Astrocyte of the hippocampus (primary cell): ENCODE results near the gene FYN.
"Not testable (repeated sequence)": the region's sequence is repeated elsewhere in the genome, so short reads cannot be mapped to it uniquely, and the experiment has no call there.

Source experiments
- DNase-seq: peaks from one replicate; pipeline ENCODE4 v3.0.0; 2011; ENCODE audit warnings: low read depth, low spot score

Gene FYN

DNA sequence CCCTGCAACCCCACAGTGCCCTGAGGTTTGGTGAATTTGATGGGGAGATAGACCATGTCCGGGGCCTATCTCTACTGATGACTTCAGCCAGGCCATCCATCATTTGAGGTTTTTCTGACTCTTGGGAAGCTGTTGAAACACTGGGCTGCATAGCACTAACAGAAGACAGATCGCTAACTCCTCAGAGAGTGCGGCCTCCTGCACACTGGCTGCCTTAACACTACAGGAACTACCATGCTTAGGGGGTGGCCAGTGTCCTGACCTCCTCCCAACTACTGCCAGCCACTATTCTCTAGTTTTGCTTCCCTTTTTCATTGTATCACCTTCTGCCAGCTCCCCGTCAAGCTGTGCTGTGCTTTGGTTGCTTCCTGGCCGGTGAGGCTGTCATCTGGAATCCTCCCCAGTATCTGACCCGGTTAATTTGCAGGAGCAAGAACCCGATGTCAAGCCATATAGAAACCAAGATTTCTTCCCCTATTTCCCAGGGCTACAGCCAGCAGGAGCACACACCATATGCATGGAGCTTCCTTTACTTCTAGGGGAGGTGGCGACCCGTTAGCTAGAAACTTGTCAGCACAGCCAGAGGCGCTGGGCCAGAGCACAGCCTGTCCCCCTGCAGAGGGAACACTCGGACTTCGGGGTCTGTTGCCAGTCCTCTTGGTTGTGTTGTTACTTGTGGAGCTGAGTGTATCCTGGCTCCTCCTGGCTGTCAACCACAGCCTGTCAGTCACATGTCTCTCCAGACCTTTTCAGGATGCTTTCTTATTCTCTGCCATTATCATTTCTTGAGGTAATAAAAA is 210.3 kb downstream of the FYN start:
- DNase-seq = peak; percentile 39

DNA sequence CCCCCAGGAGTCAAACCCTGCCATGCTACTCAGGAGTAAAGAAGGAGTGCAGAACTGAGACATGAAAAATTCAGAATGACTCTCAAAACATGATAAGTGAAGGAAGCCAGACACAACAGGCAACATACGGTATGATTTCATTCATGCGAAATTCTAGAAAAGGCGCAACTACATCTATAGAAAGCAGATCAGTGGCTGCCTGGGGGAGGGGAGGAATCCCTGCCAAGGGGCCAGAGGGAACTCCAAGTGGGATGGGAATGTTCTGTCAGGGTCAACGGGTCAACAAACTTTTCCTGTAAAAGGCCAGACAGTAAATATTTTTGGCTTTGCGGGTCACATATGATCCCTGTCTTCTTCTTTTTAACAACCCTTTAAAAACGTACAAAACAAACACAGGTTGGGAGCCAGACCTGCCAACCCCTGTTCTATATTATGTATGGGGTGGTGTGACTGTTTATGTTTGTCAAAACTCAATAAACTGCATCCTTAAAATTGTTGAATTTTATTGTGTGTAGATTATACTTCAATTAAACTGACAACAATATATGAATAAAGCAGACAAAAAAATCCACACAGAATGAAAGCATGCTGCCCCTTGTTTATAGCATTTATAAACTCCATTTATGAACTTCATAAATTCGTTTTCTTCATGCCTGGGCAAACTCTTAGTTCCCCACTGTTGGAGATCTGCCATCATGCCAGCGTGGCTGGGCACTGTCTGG is 211.0 kb downstream of the FYN start:
- no peak for DNase-seq

DNA sequence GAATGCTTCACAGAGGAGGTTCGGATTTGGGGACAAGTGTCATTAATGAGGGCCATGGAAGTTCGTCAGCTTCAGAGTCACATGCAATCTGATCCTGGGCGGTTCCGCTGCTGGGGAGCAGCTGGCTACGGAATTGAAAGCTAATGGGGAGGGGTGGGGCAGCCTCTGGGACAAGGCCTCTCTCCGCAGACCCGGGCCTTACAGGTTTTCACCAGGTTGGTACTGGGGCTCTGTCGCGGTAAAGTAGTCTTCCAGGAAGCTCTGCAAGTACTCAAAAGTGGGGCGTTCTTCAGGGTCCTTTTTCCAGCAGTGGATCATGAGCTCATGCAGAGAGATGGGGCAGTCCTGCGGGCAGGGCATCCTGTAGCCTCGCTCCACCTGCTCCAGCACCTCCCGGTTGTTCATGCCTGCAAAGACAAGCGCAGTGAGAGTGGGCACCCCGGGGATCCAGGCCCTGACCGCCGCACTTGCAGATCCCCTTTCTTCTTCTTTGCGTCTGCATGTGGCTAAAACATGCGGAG is 211.7 kb downstream of the FYN start:
- DNase-seq = no peak

DNA sequence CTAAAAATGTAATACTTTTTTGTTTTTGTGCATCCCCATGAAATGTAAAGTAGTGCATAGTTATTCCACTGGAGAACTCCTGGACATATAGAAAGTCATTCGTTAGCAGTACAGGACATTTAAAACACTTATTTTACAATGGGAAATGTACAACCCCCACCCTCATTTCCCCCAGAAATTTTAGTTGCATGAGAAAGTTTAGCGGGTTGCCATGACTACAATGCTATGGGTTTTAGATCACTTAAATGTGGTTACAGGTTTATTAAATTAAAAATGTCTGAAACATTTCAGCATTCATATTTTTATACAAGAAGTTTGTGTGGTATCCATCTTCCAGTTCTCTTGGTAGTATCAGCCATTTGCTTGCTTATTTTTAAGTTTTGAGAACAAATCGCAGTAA is 212.7 kb downstream of the FYN start:
- DNase-seq = no peak

DNA sequence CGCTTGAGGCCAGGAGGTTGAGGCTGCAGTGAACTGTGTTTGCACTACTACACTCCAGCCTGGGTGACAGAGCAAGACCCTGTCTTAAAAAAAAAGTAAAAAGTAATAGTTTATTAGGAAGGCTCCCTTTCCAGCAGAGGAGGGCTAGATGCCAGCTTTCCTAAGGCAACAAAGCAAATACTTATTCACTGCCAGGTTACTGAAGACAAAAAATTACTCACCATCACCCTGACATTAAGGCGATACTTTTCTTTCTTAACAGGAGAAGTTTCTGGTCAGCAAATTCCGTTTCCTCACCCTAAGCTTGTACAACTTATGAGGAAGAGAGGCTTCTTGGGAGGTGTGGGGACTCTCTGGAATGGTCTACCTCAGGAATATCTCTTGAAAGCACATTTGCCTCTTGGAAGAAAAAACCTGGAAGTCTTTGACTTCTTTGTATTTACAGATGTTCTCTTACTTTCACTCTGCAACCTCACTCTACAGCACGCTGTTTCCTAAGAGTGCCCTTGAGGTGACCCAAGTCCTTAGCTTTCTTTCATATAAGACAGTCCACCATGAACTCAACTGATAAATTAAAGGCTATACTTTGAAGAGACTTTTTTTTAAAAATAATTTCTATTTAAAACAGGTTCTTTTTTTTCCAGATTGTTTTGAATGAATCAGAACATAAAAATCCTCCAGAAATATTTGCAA is 214.6 kb downstream of the FYN start:
- peak; percentile 76 for DNase-seq

DNA sequence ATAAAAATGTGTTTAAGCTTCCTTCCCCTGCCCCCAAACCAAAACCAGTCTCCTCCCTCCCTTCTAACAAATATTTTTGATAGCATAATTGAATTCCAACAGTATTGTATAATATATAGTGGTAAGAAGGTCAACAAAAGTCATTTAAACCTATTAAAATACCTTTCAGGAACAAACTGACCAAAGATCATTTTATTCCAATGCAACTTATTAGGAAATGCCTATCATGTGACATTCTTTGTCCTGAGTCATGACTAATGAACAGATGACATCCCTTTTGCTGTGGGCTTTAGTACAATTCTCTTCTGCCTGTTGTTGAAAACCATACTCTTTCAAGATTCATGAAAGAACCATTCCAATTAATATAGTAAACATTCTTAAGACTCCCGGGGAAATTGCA is 216.1 kb downstream of the FYN start:
- DNase-seq = peak; percentile 53

DNA sequence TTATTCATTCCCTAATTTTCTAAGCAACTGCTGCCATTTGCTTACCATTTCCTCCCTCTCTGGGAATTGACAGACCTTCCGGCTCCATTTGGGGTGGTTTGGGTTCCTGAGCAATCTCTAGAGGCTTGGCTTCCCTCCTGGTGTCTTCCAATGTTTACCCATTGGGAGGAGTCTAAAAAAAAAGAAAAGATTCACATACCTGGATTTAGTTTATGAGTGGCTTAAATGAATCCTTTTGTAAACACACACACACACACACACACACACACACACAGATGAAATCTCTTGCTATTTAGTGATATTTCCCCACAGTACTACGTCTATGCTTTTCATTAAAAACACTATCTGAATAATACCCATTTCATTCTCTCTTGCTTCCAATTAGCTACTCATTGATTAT is 219.3 kb downstream of the FYN start:
- no peak for DNase-seq

DNA sequence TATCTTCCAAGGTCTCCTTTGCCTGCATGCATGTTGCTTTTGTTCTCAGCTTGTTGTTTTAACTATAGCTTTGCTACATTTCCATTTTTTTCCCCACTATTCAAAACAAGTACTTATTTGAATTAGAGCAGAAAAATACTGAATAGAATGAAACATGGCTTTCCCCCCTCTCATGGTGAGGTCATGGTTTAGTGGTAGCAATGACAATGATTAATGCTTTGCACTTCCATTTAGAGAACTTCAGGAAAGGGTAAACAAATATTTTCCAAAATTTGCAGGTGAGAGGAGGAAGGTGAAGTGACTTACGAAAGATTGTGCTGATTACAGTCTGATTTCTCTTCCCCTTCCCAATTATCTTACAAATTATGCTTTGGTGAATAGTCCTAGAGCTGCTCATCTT is 219.8 kb downstream of the FYN start:
- no peak for DNase-seq

DNA sequence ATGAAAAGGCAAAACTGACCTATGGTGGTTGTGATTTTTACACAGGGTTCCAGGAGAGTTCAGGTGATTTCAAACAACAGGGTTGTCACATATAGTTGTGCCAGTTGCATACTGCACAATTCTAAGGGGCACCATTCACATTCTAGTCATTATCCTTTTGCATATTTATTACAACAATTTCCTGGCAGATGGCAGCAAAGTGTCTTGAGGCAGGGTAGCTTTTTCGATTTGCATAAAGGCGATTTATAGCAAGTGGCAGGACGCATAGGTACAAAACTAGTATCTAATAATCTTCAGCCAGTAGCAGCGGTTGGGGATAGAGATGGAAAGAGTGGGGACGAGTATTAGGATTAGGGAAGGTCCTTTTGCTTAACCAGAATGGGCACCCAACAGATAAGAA is 221.1 kb downstream of the FYN start:
- no peak for DNase-seq

DNA sequence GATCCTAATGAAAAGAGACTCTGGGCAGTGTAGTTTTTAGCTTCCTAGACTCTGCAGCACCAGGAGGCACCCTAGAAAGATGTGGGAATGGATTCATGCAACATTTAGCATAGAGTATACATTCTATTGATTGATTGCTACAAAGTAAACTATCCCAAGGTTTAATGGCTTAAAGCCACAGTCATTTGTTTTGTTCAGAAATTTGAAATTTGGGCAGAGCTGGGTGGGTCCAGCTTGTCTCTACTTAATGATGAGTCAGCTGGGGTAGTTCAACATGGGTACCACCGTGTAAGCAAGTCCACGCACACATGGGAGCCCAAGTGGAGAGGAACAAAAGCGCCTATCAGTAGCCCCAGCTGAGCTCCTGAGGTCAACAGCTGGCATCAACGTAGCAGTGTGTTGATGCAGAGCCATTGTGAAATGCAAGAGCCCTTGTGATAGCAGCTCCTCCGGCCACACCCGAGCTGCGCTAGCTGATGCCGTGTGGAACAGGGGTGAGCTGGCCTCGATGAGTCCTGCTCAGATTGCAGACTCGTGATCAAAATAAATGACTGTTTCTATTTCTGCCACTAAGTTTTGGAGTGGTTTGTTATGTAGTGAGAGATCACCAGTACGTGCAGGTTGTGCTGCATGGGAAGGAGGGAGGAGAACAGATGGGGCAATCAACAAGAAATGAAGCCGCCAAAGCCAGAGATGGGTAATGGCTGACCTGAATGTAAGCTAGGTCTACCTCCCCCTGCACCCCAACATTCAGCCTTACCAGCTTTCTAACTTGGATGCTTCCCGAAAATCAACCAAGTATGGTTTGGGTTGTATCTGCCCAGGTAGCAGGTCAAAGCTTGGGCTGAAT is 221.8 kb downstream of the FYN start:
- no peak for DNase-seq

DNA sequence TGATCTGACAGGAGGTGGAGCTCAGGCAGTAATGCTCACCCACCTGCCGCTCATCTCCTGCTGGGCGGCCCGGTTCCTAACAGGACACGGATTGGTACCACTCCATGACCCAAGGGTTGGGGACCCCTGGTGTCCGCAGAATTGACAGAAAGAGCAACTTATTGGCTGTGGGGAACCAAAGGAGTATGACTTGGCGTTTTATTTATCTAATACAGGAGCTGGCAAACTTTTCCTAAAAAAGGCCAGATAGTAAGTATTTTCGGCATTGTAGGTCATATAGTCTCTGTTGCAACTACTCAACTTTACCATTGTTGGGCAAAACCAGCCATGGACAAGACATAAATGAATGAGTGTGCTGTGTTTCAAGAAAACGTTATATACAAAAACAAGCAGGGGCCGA is 223.2 kb downstream of the FYN start:
- DNase-seq = no peak

DNA sequence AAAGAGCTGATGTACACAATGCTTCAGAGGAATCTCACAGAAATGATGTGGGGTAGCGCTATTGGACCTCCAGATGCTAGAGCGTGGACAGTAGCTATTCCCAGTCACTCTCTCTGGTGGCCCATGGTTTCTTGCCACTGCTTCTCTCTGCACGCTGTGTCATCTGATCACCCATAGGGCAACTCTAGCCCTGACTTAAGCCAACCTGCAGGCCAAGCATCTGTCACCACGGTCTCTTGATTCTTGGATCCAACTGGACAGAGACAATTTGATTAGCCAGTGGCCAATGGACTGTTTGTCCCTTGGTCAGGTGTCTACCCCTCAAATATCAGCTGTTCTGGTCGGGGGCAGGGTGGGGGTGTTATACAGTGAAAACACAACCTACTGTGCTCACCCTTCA is 225.2 kb downstream of the FYN start:
- DNase-seq = no peak

DNA sequence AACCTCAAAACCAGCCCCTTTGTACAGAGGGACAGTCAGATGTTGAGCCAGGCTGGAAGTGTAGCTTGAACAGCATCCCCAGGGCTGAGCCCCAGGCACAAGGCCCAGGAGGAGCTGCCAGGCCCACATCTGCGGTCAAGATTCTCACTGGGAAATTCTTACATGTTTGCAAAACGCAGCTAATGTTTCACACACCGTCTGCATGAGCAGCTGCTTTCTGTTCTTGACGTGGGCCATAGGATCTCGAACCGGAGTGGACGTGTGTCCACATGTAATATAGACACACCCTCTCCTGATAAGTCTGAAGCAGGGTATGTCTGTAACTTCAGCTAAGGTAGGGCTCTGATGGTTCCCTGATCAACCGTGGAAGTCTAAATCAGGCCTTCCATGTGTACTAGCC is 226.3 kb downstream of the FYN start:
- no peak for DNase-seq

DNA sequence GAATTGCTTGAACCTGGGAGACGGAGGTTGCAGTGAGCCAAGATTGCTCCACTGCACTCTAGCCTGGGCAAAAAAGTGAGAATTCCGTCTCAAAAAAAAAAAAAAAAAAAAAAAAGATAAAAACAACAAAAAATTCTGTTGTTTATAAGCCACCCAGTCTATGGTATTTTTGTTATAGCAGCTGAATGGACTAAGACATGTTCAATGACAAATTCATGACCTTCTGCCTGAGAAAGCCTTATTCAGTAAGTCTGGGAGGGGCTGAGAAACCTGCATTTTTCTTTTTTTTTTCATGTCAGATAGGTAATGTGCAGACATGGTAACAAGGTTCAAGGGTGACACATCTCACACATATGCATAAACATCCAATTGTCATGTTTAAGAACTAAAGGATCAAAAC is 227.2 kb downstream of the FYN start:
- DNase-seq = no peak

DNA sequence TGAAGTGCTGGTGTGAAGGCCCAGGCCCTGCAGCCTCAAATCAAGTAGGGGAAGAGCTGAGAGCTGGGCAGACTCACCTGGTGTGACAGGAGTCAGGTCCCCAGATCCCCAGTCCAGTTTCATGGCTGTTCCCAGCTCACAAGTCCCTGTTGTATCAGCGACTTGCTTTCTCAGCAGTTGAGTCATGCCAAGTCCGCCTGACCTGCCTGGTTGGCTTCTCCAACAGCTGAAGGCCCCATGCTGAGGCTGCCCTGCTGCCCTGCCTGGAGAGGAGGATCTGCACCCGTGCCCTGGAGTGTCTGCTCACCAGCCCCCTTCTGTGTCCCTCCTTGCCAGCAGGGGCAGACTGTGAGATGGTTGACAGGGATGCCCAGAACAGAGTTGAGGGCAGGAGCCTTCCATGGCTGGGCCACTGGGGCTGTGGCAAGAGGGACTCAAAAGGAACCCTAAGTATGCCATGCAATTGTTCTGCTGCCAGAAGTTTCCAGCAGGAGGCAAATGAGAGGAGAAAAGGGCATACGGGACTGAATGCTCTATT is 228.3 kb downstream of the FYN start:
- DNase-seq = no peak

DNA sequence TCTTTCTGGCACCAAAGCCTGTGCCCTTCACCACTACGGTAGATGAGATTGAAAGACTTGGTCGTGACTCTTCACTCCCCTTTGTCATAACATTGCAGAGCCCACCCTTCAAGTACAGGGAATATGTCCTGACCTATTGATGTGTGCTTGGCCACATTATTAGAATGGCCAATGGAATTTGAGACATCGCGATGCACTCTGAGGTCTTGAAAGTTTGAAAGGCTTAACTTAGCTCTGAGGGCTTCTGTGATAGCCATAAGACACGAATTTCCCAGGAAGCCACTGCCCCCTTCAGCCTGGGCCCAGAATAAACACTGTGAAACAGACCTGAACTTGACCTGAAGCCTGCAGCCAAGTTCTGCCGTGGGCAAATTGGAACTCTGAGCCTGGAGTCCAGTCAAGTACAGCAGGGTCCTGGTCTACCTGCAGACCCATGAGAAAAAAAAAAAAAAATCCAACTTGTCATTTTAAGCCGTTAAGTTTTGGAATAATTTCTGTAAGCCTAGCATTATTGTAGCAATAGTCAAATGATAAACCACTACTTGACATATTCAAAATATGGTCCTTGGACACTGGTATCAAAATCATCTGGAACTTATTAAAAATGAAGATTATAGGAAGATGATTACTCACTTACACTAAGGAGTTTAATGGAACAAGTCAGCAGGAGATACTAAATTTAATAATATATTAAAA is 230.6 kb downstream of the FYN start:
- DNase-seq = peak; percentile 66

DNA sequence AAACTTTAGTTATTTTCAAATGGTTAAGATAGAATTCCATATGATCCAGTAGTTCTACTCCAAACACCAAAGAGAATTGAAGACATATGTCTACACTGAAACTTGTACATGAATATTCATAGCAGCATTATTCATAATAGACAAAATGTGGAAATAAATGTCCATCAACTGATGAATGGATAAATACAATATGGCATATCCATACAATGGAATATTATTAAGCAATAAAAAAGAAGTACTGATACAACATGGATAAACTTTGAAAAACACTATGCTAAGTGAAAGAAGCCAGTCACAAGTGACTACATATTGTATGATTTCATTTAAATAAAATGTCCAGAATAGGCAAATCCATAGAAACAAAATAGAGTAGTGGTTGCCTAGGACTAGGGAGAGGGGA is 234.0 kb downstream of the FYN start:
- DNase-seq = no peak

DNA sequence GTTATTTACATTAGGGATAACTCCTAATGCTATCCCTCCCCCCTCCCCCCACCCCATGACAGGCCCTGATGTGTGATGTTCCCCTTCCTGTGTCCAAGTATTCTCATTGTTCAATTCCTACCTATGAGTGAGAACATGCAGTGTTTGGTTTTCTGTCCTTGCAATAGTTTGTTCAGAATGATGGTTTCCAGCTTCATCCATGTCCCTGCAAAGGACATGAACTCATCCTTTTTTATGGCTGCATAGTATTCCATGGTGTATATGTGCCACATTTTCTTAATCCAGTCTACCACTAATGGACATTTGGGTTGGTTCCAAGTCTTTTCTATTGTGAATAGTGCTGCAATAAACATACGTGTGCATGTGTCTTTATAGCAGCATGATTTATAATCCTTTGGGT is 238.3 kb downstream of the FYN start:
- DNase-seq = not testable (repeated sequence)

DNA sequence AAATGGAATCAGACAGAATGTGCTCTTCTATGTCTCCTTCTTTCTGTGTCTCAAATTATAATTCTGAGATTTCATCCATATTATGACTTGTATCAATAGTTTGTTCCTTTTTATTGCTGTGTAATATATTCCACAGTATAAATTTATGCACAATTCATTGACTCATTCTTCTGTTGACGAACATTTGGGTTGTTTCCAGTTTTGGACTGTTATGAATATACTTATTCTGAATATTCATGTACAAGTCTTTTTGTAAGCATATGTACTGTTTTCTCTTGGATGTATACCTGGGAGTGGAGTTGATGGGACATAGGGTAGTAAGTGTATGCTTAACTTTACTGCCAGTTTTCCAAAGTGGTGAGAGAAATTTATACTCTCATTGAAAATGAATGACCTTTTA is 239.4 kb downstream of the FYN start:
- no peak for DNase-seq

DNA sequence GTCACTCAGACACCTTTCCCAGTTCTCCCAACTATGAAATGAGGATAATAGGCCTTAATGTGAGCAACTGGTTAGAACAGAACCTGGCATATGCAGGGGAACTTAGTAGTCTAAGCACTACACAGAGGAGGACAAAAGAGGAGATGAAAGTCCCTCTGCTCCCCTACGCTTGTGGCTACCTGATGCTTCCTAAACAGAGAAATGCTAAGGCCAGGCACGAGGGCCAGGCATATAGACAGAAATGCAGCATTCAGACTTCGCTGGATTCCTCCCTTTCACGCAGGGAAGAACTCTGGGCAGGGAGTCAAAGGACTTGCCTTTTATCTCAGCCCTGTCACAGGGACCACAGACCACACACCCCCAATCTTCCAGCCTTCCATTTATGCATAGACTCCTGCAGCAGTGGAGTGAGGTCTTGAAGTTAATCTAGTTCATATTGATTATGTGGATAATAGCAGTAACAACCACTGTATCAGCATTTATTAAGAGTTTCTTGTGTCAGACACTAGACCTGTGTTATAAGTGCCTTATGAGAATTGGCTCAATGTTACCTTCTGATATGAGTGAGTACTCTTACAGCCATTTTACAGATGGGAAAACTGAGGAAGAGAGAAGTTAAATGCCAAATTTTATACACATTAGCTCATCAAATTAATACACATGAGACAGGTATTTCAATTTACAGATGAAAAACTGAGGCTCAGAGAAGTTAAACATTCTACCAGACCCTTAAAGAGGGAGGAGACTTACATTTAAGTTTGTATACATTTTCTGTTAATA is 240.6 kb downstream of the FYN start:
- peak; percentile 19 for DNase-seq
